Measurements from ENCODE around the gene PRM1. TPM values are rescaled to one million over a fixed set of nuclear protein-coding genes. Genes with fewer than 3 reads are reported as not detected.

PRM1 gene
- total and polyA plus RNA-seq, 2 of the 13 experiments (the other 11 are each of a cell fraction or from before 2014, with no cell fraction given), result not detected

DNA sequence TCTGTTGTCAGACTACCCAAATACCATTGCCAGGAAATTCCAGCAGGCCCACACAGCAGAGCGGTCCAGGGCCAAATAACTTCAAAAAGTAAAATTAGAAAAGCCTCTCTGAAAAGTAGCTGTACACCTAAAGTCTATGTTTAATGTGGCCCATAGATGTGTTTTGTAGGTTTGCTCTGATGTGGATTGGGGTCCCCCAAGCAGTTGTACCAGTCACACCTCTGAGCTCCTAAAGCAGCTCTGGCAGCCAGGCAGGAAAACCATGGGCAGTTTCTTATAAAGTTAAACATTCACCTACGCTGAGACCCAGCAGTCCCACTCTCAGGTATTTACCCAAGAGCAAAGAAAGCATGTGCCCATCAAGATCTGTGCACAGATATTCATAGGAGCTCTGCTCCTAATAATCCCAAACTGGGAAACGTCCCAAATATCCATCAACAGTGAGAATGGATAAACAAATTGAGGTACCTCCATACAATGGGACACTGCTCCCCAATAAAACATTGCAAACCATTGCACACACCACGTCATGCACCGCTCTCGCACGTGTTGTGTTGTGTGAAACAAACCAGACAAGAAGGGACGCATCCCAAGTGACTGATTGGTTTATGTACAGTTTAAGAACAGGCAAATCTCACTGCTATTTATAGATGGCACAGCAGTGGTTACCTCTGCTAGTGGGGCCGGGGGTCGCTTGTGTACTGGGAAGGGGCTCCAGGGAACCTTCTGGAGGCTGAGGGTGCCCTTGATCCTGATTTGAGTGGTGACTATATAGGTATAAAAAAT, 15.8 kb upstream of the PRM1 start (continued):
- TF ChIP-seq JARID2 (CRISPR knock-in tag; IDR thresholded peaks at IDR 0.05; ENCODE audit: insufficient replicate concordance) (no peak), ZNF558 (CRISPR knock-in tag; IDR thresholded peaks at IDR 0.05; ENCODE audit: borderline replicate concordance) (peak; percentile 96; the same call in 1 of the 2 replicates), ZNF251 (CRISPR knock-in tag; IDR thresholded peaks at IDR 0.05) (no peak; the same call in 1 of the 2 replicates), IKZF4 (CRISPR knock-in tag; IDR thresholded peaks at IDR 0.05; ENCODE audit: borderline replicate concordance, low read depth, not compliant biosample characterization) (no peak), ZNF782 (CRISPR knock-in tag; IDR thresholded peaks at IDR 0.05; ENCODE audit: borderline replicate concordance) (0 out of 2 replicates have a peak, but pooled peaks have one; percentile 42), ZNF232 (CRISPR knock-in tag; IDR thresholded peaks at IDR 0.05; ENCODE audit: borderline replicate concordance) (peak; percentile 67; the same call in 1 of the 2 replicates), ZNF773 (CRISPR knock-in tag; IDR thresholded peaks at IDR 0.05; ENCODE audit: borderline replicate concordance) (no peak), ZNF839 (CRISPR knock-in tag; IDR thresholded peaks at IDR 0.05; ENCODE audit: borderline replicate concordance) (no peak), ZEB1 (IDR thresholded peaks at IDR 0.05; ENCODE audit: insufficient replicate concordance, low read depth) (peak; percentile 75), EHMT2 (IDR thresholded peaks at IDR 0.05; ENCODE audit: borderline replicate concordance, low read depth, low read length) (no peak; the same call in 1 of the 2 replicates)
- TF ChIP-seq, protein P1, sequence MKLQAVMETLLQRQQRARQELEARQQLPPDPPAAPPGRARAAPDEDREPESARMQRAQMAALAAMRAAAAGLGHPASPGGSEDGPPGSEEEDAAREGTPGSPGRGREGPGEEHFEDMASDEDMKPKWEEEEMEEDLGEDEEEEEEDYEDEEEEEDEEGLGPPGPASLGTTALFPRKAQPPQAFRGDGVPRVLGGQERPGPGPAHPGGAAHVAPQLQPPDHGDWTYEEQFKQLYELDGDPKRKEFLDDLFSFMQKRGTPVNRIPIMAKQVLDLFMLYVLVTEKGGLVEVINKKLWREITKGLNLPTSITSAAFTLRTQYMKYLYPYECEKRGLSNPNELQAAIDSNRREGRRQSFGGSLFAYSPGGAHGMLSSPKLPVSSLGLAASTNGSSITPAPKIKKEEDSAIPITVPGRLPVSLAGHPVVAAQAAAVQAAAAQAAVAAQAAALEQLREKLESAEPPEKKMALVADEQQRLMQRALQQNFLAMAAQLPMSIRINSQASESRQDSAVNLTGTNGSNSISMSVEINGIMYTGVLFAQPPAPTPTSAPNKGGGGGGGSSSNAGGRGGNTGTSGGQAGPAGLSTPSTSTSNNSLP (IDR thresholded peaks at IDR 0.05; ENCODE audit: low read depth, low read length), result peak; percentile 38
- TF ChIP-seq, protein P2, sequence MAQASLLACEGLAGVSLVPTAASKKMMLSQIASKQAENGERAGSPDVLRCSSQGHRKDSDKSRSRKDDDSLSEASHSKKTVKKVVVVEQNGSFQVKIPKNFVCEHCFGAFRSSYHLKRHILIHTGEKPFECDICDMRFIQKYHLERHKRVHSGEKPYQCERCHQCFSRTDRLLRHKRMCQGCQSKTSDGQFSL (CRISPR knock-in tag; IDR thresholded peaks at IDR 0.05), result no peak
- TF ChIP-seq, protein P3, sequence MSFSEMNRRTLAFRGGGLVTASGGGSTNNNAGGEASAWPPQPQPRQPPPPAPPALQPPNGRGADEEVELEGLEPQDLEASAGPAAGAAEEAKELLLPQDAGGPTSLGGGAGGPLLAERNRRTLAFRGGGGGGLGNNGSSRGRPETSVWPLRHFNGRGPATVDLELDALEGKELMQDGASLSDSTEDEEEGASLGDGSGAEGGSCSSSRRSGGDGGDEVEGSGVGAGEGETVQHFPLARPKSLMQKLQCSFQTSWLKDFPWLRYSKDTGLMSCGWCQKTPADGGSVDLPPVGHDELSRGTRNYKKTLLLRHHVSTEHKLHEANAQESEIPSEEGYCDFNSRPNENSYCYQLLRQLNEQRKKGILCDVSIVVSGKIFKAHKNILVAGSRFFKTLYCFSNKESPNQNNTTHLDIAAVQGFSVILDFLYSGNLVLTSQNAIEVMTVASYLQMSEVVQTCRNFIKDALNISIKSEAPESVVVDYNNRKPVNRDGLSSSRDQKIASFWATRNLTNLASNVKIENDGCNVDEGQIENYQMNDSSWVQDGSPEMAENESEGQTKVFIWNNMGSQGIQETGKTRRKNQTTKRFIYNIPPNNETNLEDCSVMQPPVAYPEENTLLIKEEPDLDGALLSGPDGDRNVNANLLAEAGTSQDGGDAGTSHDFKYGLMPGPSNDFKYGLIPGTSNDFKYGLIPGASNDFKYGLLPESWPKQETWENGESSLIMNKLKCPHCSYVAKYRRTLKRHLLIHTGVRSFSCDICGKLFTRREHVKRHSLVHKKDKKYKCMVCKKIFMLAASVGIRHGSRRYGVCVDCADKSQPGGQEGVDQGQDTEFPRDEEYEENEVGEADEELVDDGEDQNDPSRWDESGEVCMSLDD (CRISPR knock-in tag; IDR thresholded peaks at IDR 0.05; ENCODE audit: borderline replicate concordance), result no peak; the same call in 1 of the 2 replicates
- TF ChIP-seq, protein P4, sequence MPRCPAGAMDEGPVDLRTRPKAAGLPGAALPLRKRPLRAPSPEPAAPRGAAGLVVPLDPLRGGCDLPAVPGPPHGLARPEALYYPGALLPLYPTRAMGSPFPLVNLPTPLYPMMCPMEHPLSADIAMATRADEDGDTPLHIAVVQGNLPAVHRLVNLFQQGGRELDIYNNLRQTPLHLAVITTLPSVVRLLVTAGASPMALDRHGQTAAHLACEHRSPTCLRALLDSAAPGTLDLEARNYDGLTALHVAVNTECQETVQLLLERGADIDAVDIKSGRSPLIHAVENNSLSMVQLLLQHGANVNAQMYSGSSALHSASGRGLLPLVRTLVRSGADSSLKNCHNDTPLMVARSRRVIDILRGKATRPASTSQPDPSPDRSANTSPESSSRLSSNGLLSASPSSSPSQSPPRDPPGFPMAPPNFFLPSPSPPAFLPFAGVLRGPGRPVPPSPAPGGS (CRISPR knock-in tag; IDR thresholded peaks at IDR 0.05), result no peak
- TF ChIP-seq, protein P5, sequence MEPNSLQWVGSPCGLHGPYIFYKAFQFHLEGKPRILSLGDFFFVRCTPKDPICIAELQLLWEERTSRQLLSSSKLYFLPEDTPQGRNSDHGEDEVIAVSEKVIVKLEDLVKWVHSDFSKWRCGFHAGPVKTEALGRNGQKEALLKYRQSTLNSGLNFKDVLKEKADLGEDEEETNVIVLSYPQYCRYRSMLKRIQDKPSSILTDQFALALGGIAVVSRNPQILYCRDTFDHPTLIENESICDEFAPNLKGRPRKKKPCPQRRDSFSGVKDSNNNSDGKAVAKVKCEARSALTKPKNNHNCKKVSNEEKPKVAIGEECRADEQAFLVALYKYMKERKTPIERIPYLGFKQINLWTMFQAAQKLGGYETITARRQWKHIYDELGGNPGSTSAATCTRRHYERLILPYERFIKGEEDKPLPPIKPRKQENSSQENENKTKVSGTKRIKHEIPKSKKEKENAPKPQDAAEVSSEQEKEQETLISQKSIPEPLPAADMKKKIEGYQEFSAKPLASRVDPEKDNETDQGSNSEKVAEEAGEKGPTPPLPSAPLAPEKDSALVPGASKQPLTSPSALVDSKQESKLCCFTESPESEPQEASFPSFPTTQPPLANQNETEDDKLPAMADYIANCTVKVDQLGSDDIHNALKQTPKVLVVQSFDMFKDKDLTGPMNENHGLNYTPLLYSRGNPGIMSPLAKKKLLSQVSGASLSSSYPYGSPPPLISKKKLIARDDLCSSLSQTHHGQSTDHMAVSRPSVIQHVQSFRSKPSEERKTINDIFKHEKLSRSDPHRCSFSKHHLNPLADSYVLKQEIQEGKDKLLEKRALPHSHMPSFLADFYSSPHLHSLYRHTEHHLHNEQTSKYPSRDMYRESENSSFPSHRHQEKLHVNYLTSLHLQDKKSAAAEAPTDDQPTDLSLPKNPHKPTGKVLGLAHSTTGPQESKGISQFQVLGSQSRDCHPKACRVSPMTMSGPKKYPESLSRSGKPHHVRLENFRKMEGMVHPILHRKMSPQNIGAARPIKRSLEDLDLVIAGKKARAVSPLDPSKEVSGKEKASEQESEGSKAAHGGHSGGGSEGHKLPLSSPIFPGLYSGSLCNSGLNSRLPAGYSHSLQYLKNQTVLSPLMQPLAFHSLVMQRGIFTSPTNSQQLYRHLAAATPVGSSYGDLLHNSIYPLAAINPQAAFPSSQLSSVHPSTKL (CRISPR knock-in tag; IDR thresholded peaks at IDR 0.05), result peak; percentile 84
- TF ChIP-seq, protein P6, sequence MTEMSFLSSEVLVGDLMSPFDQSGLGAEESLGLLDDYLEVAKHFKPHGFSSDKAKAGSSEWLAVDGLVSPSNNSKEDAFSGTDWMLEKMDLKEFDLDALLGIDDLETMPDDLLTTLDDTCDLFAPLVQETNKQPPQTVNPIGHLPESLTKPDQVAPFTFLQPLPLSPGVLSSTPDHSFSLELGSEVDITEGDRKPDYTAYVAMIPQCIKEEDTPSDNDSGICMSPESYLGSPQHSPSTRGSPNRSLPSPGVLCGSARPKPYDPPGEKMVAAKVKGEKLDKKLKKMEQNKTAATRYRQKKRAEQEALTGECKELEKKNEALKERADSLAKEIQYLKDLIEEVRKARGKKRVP (CRISPR knock-in tag; IDR thresholded peaks at IDR 0.05), result no peak
